Measurements from ENCODE around the gene SP6.

Gene SP6

DNA sequence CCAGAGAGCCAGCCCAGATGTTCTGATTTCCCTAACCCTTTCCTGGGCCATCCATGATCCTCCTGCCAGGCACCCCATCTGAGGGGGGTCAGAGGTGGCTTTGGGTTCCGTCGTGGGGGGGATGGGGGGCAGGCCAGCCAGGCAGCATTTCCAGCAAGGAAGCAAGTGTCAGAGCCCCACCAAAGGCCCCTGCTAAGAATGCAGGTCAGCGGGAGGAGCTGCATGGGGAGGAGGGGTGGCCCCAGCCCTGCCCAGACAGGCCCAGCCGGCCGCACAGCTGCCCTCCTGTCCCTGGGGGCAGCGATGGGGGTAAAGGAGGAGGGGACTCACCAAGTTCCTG, 7.6 kb downstream of the SP6 start:
- no peaks in the 10 kb centered on the region for H3F3A ChIP-seq (ENCODE audit: insufficient read depth)
- H4K20me1 ChIP-seq (ENCODE audit: low read depth, low read length), result no peaks in the 10 kb centered on the region
- no peaks in the 10 kb centered on the region for H3K27me3 ChIP-seq (ENCODE audit: low read length)
- no peaks in the 10 kb centered on the region for H3K36me3 ChIP-seq (ENCODE audit: low read length)
- TF ChIP-seq EZH2phosphoT487 (conservative IDR thresholded peaks at IDR 0.05; ENCODE audit: low read length), result no peak
- TF ChIP-seq, protein P1, sequence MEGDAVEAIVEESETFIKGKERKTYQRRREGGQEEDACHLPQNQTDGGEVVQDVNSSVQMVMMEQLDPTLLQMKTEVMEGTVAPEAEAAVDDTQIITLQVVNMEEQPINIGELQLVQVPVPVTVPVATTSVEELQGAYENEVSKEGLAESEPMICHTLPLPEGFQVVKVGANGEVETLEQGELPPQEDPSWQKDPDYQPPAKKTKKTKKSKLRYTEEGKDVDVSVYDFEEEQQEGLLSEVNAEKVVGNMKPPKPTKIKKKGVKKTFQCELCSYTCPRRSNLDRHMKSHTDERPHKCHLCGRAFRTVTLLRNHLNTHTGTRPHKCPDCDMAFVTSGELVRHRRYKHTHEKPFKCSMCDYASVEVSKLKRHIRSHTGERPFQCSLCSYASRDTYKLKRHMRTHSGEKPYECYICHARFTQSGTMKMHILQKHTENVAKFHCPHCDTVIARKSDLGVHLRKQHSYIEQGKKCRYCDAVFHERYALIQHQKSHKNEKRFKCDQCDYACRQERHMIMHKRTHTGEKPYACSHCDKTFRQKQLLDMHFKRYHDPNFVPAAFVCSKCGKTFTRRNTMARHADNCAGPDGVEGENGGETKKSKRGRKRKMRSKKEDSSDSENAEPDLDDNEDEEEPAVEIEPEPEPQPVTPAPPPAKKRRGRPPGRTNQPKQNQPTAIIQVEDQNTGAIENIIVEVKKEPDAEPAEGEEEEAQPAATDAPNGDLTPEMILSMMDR (IDR thresholded peaks at IDR 0.05; ENCODE audit: insufficient read depth, low read length, poor library complexity, severe bottlenecking), result no peak
- H3K9me3 ChIP-seq (ENCODE audit: insufficient read depth, low read length), result no peaks in the 10 kb centered on the region
- no peak overlapping the region for H2AFZ ChIP-seq (ENCODE audit: low read depth, low read length, severe bottlenecking)
- no peaks in the 10 kb centered on the region for H3K9me2 ChIP-seq (replicated peaks; ENCODE audit: insufficient read depth, low read length)
- H3K4me3 ChIP-seq (ENCODE audit: insufficient read depth, low read length, poor library complexity, severe bottlenecking), result no peak overlapping the region
- H3K9ac ChIP-seq (ENCODE audit: low read length), result no peak overlapping the region
- no peak overlapping the region for H3K4me2 ChIP-seq (ENCODE audit: low read depth, low read length, poor library complexity, severe bottlenecking)
- H3K27ac ChIP-seq (ENCODE audit: low read depth, low read length), result no peak overlapping the region
- H3K79me2 ChIP-seq (ENCODE audit: insufficient read depth, low read length), result no peaks in the 10 kb centered on the region

DNA sequence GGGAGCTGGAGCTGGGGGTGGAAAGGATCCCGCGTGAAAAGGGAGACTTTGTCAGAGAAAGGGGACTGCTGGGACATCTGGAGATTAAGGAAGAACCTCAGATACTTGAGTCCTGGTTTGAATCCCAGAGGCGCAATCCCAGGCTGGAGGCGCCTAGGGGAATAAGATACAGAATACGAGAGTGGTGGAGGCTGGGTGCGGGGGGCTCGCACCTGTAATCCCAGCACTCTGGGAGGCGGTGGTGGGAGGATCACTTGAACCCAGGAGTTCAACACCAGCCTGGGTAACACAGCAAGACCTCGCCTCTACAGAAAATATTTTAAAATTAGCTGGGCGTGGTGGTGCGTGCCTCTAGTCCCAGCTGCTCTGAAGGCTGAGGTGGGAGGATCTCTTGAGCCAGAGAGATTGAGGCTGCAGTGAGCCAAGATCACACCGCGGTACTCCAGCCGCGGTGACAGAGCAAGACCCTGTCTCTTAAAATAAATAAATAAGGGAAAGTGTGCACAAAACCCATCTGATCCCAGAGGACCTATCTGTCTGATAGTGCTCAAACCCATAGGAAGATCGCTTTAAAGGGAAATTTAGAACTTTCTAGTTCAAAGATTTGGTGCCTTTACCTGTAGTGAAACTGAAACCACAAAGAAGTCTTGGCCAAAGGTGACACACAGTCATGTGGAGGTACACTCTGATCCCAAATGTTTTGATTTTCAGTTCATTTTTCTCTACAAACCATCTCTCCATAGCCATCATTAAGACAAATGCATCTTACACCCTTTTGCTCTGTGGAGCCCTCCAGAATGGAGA, 9.3 kb downstream of the SP6 start:
- H2AFZ ChIP-seq (ENCODE audit: low read depth, low read length, severe bottlenecking), result peak overlapping the region; percentile 87
- peak overlapping the region; percentile 62 for H3K4me2 ChIP-seq (ENCODE audit: low read depth, low read length, poor library complexity, severe bottlenecking)
- peak overlapping the region; percentile 69 for H3K4me3 ChIP-seq (ENCODE audit: insufficient read depth, low read length, poor library complexity, severe bottlenecking)
- no peaks in the 10 kb centered on the region for H3K27me3 ChIP-seq (ENCODE audit: low read length)
- no peaks in the 10 kb centered on the region for H3K9me3 ChIP-seq (ENCODE audit: insufficient read depth, low read length)
- no peaks in the 10 kb centered on the region for H4K20me1 ChIP-seq (ENCODE audit: low read depth, low read length)
- no peaks in the 10 kb centered on the region for H3K79me2 ChIP-seq (ENCODE audit: insufficient read depth, low read length)
- peak overlapping the region; percentile 69 for H3K9ac ChIP-seq (ENCODE audit: low read length)
- H3K27ac ChIP-seq (ENCODE audit: low read depth, low read length), result no peak overlapping the region
- no peaks in the 10 kb centered on the region for H3K36me3 ChIP-seq (ENCODE audit: low read length)
- no peaks in the 10 kb centered on the region for H3F3A ChIP-seq (ENCODE audit: insufficient read depth)
- H3K9me2 ChIP-seq (replicated peaks; ENCODE audit: insufficient read depth, low read length), result no peaks in the 10 kb centered on the region
- no peak for TF ChIP-seq EZH2phosphoT487 (conservative IDR thresholded peaks at IDR 0.05; ENCODE audit: low read length)

DNA sequence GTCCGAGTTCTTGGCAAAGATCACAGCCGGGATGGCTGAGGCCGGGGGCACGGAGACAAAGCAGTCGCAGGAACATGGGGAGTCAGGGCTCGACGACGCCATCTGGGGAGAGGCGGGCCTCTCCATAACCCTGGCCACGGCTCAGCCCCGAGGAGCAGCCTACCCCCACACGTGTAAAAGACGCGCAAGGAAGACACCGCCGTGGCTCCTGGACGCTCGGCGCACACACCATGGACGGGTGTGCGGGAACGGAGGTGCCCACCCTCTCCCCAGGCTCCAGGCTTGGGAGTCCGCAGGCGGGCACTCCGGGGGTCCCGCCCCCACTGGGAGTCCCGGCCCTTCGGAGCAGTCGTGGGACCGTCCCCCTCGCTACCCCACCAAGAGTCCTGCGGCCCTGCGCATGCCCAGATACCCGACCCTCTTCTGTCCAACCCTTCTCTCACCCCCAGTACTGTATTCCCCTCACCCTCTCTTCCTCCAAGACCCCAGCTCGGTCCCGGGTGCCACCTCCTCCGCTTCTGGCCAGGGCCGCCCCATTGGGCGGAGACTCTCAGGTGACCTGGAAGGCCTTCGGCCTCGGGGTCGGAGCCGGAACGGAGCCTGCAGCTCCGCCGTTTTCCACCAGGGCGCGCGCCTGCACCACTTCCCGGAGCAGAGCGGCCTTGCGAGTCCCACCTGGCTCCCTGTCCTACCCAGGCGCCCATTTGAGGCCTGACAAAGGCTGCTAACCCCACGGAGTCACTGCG, 10.0 kb downstream of the SP6 start, which contains the start of gene SCRN2:
TSS of gene SCRN2 (minus strand) at position 532 of the 746 bp plus-strand sequence. CDS start at position 102, 430 bp downstream.
- Histone ChIP-seq H3K4me3 (ENCODE audit: insufficient read depth, low read length, poor library complexity, severe bottlenecking) (peak within 1 kb of the TSS; percentile 69), H3K79me2 (ENCODE audit: insufficient read depth, low read length) (no peaks in the 10 kb centered on the region), H4K20me1 (ENCODE audit: low read depth, low read length) (no peaks in the 10 kb centered on the region), H3K27ac (ENCODE audit: low read depth, low read length) (no peak within 1 kb of the TSS), H3K36me3 (ENCODE audit: low read length) (no peaks in the 10 kb centered on the region), H3F3A (ENCODE audit: insufficient read depth) (no peaks in the 10 kb centered on the region), H2AFZ (ENCODE audit: low read depth, low read length, severe bottlenecking) (peak within 1 kb of the TSS; percentile 87), H3K9ac (ENCODE audit: low read length) (peak within 1 kb of the TSS; percentile 69), H3K9me3 (ENCODE audit: insufficient read depth, low read length) (no peaks in the 10 kb centered on the region), H3K4me2 (ENCODE audit: low read depth, low read length, poor library complexity, severe bottlenecking) (peak within 1 kb of the TSS; percentile 62), H3K27me3 (ENCODE audit: low read length) (no peaks in the 10 kb centered on the region), H3K9me2 (replicated peaks; ENCODE audit: insufficient read depth, low read length) (no peaks in the 10 kb centered on the region)
- TF ChIP-seq, protein P1 (IDR thresholded peaks at IDR 0.05; ENCODE audit: insufficient read depth, low read length, poor library complexity, severe bottlenecking), result peak; percentile 83
- TF ChIP-seq EZH2phosphoT487 (conservative IDR thresholded peaks at IDR 0.05; ENCODE audit: low read length), result no peak
